H54 (cell line): ENCODE measurements around the gene SUSD4.

Experiments
- DNase-seq: peaks from one replicate; pipeline ENCODE4 v3.0.0; 2011; ENCODE audit warnings: low spot score, mixed read lengths; ENCODE audit not compliant: insufficient read length
- FAIRE-seq: peaks from 3 replicates; lab custom pipeline; 2011; peaks lifted over from hg19 to GRCh38; lab: Jason Lieb, UNC
- POLR2A ChIP-seq: IDR thresholded peaks from 2 replicates; pipeline ENCODE4 v1.6.1; 2011; ENCODE audit warnings: low read depth, mild to moderate bottlenecking, low read length

The SUSD4 gene

DNA sequence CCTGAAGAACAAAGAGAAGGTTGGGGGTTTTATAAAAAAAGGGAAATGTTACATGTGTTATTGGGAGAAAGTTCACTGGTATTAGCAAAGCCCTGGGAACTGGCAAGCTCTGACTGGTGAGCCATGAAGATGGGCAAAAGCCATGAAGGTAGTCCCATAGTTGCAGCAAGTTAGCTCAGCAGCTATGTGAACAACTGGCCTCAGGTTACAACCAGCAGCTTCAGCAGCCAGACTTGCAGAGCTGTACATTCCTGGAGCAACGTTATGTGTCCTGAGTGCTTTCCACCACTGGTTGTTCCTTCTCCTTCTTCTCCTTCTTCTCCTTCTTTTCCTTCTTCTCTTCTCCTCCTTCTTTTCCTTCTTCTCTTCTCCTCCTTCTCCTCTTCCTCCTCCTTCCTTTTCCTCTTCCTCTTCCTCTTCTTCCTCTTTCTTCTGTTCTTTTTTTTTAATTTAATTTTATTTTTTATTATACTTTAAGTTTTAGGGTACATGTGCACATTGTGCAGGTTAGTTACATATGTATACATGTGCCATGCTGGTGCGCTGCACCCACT is 164.8 kb downstream of the SUSD4 start:
- FAIRE-seq = no peak
- no peak for DNase-seq
- TF ChIP-seq POLR2A = no peak

DNA sequence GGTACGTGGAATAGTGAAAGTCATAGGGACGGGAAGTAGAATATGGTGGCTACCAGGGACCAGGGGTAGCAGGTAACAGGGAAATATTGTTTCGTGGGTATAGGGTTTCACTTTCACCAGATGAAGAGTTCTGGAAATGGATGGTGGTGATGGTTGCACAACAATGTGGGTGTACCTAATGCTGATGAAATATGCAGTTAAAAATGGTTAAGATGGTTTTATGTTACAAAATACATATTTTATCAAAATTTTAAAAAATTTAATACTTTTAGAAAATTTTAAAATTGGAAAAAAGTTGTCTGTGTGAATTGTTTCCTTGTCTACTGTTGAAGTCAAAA is 165.4 kb downstream of the SUSD4 start:
- no peak for TF ChIP-seq POLR2A
- DNase-seq (no peak), FAIRE-seq (no peak)

DNA sequence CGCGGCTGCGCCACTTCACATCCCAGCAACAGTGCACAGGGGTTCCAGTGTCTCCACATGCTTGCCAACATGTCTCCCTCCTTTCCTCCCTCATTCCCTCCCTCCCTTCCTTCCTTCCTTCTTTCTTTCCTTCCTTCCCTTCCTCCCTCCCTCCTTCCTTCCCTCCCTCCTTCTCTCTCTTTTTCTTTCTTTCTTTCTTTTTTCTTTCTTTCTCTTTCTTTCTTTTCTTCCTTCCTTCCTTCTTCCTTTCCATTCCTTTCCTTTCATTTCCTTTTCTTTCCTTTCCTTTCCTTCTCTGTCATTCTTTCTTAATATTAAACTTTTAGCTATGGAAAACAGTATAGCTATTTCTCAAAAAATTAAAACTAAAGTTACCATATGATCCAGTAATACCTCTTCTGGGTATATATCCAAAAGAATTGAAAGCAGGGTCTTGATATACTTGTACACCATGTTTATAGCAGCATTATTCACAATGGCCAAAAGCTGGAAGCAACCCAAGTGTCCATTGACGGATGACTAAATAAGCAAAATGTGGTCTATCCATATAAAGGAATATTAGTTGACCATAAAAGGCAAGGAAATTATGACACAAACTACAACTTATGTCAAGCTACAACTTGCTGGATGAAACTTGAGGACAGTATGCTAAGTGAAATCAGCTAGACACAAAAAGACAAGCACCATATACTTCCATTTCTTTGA is 165.9 kb downstream of the SUSD4 start:
- DNase-seq (no peak), FAIRE-seq (no peak)
- TF ChIP-seq POLR2A = no peak

DNA sequence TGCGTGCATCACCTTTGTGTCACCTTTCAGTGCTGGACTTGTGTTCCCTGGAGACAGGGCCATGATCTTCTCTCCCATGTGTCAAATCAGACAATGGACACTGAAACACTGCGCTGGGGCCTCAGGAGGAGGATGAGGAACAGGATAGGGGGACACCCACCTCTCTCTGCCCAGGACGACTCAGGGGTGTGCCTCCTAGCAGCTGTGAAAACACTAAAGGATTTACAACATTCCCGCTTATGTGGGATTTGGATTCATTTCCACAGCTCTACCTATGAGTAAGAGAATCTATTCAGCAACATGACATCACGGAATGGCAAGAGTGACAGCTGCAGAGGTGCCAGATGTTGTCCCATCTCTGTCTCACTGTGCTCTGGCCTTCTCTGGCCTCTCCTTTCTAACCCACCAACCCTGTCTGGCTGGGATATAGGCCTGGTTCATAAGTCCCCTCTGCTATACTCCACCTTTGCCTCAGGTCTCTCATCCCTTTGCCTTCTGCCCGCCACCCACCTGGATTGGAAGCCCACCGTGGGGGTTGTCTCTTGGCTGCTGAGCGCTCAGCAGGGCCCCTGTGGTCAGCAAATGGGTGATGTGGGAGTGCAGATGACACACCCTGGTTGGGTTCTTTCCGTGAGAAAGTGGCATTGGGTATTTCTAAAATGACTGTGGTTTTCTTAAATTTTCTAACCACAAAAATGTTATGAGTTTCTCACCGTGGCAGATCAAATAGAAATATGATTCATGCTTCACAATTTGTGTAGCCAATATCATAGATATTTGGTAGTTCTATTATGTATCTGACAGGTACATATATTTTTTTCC is 173.9 kb downstream of the SUSD4 start:
- DNase-seq (peak; percentile 26), FAIRE-seq (no peak)
- no peak for TF ChIP-seq POLR2A

DNA sequence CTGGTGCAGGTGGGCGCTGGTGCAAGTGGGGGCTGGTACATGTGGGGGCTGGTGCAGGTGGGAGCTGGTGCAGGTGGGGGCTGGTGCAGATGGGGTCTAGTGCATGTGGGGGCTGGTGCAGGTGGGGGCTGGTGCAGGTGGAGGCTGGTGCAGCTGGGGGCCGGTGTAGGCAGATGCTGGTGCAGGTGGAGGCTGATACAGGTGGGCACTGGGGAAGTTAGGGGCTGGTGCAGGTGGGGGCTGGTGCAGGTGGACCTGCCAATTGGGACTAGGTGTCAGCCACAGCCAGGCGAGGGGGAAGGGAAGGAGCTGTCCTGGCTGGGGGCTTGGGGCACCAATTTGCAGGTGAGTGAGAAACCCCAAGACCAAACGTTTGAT is 174.5 kb downstream of the SUSD4 start:
- TF ChIP-seq POLR2A = no peak
- FAIRE-seq (no peak), DNase-seq (no peak)

DNA sequence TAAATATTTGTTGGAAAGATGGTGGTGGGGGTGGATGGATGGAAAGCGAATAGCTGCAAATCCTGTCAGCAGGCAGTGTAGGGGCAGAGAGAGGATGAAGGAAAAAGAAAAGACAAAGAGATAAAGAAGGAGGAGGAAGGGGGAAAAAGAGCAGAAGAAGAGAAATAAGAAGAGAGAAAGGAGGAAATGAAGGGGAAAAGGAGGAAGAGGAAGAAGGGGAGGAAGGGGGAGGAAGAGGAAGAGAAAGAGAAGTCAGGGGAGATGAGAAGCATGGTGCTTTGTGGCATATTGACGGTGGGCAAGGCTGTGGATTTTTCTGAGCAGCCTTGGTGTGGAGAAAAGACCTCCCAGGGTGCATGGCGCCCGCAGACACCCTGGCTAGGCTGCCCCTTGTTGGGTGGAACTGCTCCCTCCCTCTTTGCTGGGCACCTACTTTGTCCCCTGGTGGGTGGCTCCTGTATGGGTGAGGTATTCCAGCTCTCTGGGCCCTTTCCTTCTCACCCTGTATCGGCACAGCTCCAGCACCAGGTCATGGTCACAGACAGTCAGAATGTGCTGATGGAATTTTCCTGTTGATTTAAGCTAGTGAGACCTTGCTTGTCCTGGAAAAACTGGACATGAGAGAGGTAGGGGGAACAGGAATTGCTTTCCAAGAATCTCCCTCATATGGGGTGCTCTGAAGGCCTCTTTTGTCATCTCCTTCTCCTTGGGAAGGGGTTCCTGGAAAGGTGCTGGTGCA is 175.2 kb downstream of the SUSD4 start:
- FAIRE-seq = no peak
- no peak for TF ChIP-seq POLR2A
- no peak for DNase-seq

DNA sequence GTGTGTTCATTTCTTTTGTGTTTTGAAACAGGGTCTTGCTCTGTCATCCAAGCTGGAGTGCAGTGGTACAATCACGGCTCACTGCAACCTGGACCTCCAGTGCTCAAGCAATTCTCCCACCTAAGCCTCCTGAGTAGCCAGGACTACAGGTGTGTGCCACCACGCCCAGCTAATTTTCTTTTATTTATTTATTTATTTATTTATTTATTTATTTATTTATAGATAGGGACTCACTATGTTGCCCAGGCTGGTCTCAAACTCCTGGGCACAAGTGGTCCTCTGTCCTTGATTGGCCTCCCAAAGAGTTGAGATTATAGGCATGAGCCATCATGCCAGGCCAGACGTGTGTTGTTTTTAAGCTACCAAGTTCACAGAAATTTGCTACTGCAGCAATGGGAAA is 177.2 kb downstream of the SUSD4 start:
- TF ChIP-seq POLR2A = no peak
- FAIRE-seq (no peak), DNase-seq (no peak)

DNA sequence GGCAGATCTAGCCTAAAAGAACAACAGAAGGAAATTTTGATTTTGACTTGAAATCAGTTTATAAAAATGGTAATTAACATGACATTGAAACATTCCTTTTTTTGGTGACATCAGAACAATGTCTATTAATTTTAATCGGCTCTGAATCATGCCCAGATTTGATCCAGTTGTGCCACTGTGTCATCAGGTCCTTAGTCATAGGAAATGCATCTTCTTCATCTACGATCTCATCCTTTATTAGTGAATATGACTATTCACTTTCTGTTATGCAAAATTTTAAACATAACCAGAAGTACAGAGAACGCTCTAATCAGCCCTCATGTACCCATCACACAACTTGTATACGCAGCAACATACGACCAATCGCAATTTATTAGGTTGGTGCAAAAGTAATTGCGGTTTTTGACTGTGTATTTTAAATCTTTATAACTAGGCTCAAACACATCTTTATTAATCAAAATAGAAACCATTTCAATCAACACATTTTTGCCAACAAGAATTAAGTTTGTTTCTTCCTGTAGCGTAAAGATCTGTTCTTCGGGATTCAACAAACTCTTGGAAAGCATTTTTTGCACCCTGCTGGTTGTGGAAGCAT is 180.6 kb downstream of the SUSD4 start:
- TF ChIP-seq POLR2A = no peak
- DNase-seq (no peak), FAIRE-seq (no peak)

DNA sequence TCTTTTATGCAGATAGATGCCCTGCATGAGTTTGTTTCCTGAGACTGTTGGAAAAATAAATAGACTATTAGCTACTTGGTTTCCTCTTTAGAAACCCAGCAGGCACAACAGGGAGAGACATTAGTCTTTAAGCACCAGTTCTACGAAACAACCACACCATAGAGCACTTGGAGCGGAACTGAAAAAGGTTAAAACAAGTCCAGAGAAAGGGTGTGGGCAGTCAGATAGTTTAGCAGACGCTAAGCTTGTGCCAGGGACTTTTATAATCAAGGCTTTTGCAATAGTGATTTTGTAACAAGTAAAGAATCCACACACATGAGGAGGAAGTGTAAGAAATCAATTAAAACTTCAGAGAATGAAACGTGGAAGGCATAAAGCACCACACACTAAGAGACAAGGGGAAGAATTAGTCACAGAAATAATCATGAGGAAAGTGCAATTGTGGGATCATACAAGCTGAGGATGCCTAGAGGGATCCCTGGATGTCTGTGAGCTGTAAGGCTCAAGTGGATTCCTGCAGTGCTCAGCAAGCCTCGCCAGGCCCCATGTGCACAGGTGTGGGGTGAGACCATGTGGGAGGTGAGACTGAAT is 183.2 kb downstream of the SUSD4 start:
- no peak for TF ChIP-seq POLR2A
- DNase-seq = no peak
- FAIRE-seq = no peak

DNA sequence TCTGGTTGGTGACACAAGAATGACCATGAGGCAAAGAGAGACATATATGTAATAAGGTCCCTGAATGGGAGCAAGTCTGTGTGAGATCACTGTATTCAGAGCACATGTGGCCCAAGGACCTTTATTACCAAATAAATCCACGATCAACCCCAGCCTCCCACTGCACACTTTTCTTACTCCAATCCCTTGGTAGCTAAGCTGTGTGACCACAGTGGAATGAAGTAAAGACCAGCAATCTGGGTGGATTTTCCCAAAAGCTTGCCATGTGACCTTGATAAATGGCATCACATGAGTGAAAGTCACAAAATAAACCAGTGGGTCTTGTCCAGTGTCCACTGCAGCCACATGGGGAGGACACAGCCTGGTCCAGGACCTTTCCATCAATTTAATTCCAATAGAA is 184.2 kb downstream of the SUSD4 start:
- no peak for DNase-seq
- no peak for TF ChIP-seq POLR2A
- no peak for FAIRE-seq

DNA sequence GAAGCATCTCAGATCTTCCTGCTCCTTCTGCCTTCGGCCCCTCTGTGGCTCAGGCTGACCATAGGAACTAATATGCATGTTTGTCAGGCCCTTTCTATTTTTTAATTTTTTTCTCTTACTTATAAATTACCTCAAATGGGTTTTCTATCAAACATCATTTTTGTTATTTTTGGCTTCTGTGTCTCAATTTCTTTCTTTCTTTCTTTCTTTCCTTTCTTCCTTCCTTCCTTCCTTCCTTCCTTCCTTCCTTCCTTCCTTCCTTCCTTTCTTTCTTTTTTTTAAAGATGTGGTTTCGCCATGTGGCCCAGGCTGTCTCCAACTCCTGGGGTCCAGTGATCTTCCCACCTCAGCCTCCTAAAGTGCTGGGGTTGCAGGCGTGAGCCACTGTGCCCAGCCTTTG is 184.7 kb downstream of the SUSD4 start:
- no peak for FAIRE-seq
- TF ChIP-seq POLR2A = no peak
- DNase-seq = no peak

DNA sequence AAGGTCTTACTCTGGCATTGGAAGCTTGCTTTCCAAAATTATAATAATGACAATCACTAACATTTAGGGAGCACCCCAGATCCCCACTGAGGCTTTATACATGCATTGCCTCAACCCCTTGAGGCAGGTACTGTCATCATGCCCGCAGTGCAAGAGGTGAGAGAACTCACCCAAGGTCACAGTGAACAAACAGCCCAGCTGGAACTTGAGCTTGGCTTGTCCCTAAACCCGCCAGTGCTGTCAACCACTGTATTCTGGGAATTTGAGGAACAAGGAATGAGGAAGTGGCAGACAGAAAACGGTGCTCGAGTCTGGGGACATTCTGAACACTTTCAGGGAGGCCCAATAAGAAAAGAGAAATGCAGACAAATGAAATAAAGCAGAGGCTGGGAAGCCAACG is 186.3 kb downstream of the SUSD4 start:
- no peak for DNase-seq
- FAIRE-seq = no peak
- no peak for TF ChIP-seq POLR2A

DNA sequence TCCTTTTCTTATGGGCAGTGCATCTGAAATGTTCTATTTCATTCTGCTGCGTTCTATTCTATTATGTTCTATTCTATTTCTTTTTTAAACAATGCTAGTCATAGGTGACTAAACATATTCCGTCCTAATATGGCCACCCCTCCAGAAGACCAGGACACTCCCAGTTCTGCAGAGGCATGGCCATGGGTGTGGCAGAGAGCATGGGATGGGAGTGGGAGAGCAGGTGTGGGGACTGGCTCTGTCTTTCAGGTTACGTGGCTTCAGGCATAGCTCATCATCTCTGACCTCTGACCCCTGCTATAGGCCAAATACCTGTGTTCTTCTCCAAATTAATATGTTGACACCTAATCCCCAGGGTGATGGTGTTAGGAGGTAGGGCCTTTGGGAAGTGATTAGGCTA is 187.5 kb downstream of the SUSD4 start:
- no peak for TF ChIP-seq POLR2A
- DNase-seq (no peak), FAIRE-seq (no peak)
